ENCODE data around the gene TNK1. TPM values are rescaled to one million over a fixed set of nuclear protein-coding genes. Genes with fewer than 3 reads are reported as not detected.

Gene TNK1
- total and polyA plus RNA-seq, 9 of the 15 experiments (the other 6 are each of a cell fraction or from before 2014, with no cell fraction given): 0.28 to 5.2 (median 2.1) TPM

DNA sequence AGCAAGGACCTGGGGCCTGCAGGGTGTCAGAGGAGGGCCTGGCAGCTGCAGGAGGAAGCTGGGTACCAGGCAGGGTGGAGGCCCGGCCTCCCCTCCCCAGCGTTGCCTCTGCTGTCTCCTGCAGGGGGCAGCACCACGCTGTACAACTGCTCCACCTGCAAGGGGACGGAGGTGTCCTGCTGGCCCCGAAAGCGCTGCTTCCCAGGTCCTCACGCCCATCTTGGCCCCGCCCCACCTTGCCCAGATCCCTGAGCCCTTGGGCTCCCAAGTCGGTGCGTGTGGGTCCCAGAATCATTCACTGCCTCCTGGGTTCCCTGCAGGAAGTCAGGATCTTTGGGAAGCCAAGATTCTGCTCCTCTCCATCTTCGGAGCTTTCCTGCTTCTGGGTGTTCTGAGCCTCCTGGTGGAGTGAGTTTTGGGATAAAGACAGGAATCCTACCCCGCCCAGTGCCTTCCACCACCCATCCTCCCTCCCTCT, 24.8 kb upstream of the TNK1 start (continued):
- TF ChIP-seq, protein P1, sequence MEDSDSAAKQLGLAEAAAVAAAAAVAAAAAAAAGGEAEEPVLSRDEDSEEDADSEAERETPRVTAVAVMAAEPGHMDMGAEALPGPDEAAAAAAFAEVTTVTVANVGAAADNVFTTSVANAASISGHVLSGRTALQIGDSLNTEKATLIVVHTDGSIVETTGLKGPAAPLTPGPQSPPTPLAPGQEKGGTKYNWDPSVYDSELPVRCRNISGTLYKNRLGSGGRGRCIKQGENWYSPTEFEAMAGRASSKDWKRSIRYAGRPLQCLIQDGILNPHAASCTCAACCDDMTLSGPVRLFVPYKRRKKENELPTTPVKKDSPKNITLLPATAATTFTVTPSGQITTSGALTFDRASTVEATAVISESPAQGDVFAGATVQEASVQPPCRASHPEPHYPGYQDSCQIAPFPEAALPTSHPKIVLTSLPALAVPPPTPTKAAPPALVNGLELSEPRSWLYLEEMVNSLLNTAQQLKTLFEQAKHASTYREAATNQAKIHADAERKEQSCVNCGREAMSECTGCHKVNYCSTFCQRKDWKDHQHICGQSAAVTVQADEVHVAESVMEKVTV (CRISPR knock-in tag; IDR thresholded peaks at IDR 0.05): peak; percentile 50
- TF ChIP-seq MXI1 (IDR thresholded peaks at IDR 0.05; ENCODE audit: low read depth, low read length) (no peak), XRCC5 (IDR thresholded peaks at IDR 0.05; ENCODE audit: low read depth, low read length) (peak; percentile 80; the same call in 1 of the 2 replicates), MAZ (CRISPR knock-in tag; conservative IDR thresholded peaks at IDR 0.05 in 1 of 2, IDR thresholded peaks at IDR 0.05 in 1 of 2) (peak; percentile 69 to 77), DLX4 (CRISPR knock-in tag; IDR thresholded peaks at IDR 0.05) (no peak), CXXC5 (CRISPR knock-in tag; IDR thresholded peaks at IDR 0.05) (peak; percentile 37), IFI16 (CRISPR knock-in tag; IDR thresholded peaks at IDR 0.05) (no peak), TAF9B (IDR thresholded peaks at IDR 0.05; ENCODE audit: partially characterized antibody) (no peak), POLR3G (IDR thresholded peaks at IDR 0.05; ENCODE audit: extremely low read depth, insufficient read length, insufficient replicate concordance) (no peak), NCOA4 (IDR thresholded peaks at IDR 0.05; ENCODE audit: partially characterized antibody) (no peak), REST (IDR thresholded peaks at IDR 0.05; ENCODE audit: borderline replicate concordance) (peak; percentile 86), REST (CRISPR knock-in tag; IDR thresholded peaks at IDR 0.05; ENCODE audit: low read depth) (no peak), HCFC1 (IDR thresholded peaks at IDR 0.05; ENCODE audit: low read depth, low read length) (no peak), STAG1 (CRISPR knock-in tag; IDR thresholded peaks at IDR 0.05; ENCODE audit: borderline replicate concordance) (peak; percentile 77)
- TF ChIP-seq, protein P2, sequence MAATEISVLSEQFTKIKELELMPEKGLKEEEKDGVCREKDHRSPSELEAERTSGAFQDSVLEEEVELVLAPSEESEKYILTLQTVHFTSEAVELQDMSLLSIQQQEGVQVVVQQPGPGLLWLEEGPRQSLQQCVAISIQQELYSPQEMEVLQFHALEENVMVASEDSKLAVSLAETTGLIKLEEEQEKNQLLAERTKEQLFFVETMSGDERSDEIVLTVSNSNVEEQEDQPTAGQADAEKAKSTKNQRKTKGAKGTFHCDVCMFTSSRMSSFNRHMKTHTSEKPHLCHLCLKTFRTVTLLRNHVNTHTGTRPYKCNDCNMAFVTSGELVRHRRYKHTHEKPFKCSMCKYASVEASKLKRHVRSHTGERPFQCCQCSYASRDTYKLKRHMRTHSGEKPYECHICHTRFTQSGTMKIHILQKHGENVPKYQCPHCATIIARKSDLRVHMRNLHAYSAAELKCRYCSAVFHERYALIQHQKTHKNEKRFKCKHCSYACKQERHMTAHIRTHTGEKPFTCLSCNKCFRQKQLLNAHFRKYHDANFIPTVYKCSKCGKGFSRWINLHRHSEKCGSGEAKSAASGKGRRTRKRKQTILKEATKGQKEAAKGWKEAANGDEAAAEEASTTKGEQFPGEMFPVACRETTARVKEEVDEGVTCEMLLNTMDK (IDR thresholded peaks at IDR 0.05; ENCODE audit: borderline replicate concordance, insufficient read depth, low read depth, low read length, poor library complexity, severe bottlenecking): peak; percentile 35
